ENCODE measurements around the gene STX5.

DNA sequence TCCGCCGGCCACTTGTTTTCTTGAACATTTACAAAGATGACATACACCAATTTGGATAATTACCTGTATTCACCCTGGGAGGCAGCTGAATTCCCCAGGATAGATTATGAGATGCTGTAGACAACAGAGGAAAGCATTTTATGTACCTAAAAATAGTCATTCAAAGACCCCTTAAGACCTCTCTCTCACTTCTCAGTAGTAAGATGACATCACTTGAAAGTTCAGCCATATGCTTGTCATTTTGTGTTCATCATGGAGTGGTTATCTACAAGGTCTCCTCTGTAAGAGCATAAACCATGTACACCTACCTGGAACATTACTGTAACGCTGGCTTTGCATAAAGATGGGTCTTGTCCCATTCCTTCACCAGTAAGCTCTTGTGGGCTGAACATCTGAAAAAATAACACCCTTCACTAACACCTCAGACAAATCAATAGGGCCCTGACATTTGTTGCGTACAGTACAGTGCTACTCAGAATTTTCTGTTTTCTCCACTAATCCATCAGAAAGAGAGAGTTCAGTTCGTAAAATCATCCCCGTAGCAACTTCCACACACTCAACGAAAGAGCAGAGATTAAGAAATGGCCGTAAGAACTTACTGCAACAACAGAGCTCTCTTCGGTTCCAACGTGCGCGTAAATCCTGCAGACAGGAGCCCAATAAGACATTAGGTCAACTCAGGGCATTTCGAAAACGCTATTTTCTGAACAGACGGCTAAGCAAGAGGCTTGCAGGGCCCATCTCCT, 23.1 kb upstream of the STX5 start:
- no peak for TF ChIP-seq POLR2A (IDR thresholded peaks at IDR 0.05; ENCODE audit: low read depth, low read length)
- TF ChIP-seq POLR2AphosphoS5 (IDR thresholded peaks at IDR 0.05; ENCODE audit: low read depth, low read length) = no peak
- TF ChIP-seq TAF1 (IDR thresholded peaks at IDR 0.05; ENCODE audit: borderline replicate concordance, low read depth, low read length) = no peak
